Subcutaneous adipose tissue (tissue), 4 donors: ENCODE measurements around the gene PARVB. TPM values are rescaled to one million over a fixed set of nuclear protein-coding genes. Genes with fewer than 3 reads are reported as not detected.

Experiments
- total RNA-seq, 4 donors: library from RNA; depleted of rRNA; stranded (reverse); fragments of >200 nt; gene quantifications; one replicate each; pipeline ENCODE4 v1.1.0, GENCODE V29; 2016
- TF ChIP-seq, protein P1 (sequence below): fragments of 450-650 bp; IDR thresholded peaks from one replicate; pipeline ENCODE4 v1.5.1; 2016; ENCODE audit warnings: low read depth, mild to moderate bottlenecking, control low read depth, antibody characterized with exemption, moderate library complexity

PARVB gene
- total RNA-seq, 4 donors from 2014 or later = 47.8 to 175 (median 52.8) TPM

DNA sequence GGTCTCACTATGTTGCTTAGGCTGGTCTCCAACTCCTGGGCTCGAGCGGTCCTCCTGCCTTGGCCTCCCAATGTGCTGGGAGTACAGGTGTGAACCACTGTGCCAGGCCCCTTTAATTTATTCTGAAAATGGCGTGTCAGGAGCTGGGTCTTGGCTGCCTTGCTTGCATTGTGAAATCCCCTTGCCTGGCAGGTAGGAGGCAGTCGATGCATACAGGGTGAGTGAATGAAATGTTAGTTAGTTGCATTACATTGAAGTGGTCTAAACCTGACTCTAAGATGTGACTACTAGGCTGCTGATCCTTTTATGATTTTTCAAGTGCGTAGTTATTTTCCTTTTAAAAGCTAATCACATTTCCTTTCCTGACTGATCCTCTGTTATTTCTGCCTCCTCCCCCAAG, 42.9 kb downstream of the PARVB start:
- TF ChIP-seq, protein P1, sequence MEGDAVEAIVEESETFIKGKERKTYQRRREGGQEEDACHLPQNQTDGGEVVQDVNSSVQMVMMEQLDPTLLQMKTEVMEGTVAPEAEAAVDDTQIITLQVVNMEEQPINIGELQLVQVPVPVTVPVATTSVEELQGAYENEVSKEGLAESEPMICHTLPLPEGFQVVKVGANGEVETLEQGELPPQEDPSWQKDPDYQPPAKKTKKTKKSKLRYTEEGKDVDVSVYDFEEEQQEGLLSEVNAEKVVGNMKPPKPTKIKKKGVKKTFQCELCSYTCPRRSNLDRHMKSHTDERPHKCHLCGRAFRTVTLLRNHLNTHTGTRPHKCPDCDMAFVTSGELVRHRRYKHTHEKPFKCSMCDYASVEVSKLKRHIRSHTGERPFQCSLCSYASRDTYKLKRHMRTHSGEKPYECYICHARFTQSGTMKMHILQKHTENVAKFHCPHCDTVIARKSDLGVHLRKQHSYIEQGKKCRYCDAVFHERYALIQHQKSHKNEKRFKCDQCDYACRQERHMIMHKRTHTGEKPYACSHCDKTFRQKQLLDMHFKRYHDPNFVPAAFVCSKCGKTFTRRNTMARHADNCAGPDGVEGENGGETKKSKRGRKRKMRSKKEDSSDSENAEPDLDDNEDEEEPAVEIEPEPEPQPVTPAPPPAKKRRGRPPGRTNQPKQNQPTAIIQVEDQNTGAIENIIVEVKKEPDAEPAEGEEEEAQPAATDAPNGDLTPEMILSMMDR = no peak

DNA sequence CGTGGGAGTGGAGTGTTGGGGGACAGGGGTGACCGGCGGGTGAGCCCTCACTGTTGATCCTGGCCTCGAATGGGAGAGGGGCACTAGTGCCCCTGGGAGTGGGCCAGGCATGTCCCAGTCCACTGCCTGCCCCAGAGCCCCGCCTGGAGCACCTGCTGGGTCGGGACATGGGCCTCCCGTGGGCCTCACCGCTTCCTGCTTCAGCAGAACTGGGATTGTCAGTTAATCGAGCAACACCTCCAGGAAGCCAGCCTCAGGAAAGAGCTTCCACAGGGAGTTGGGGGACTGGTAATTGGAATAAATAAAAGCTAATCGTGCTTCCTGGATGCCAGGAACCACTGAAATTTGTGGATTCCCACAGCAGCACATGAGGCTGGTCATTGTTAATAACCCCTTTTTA, 43.8 kb downstream of the PARVB start:
- TF ChIP-seq, protein P1 = no peak

DNA sequence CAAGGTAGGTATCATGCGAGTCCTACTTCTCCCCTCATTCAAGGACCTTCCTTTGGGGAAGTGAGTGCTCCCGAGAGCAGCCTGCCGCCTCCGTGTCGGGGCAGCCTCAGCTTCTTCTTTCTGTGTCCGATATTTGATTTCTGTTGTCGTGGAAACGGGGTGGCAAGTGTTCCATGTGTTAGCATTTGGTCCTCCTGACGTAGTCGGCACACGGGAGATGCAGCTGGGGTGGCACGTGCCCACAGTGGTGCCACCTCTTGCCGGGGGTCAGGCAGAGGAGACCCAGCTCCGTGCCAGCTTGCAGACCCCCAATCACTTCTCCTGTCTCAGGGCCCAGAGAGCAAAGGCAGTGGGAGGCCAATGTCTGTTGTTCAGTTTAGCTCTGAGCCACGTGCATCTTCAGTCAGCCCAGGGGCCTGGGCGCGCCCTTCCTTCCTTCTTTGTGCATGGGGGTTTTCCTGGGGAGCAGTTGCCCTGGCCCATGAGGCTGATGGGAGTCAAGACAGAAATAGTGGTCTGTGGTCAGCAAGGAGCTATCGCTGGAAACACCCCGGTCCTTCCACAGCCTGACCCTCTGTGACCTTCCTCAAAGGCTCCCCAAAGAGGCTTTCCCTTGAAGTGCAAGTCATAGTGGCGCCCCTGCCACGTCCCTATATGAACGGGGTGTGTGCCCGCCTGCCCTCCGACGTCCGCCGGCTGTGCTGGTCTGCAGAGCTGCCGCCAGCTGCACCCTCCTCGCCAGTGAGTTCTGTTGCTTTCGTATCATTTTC, 44.5 kb downstream of the PARVB start:
- TF ChIP-seq, protein P1 = no peak

DNA sequence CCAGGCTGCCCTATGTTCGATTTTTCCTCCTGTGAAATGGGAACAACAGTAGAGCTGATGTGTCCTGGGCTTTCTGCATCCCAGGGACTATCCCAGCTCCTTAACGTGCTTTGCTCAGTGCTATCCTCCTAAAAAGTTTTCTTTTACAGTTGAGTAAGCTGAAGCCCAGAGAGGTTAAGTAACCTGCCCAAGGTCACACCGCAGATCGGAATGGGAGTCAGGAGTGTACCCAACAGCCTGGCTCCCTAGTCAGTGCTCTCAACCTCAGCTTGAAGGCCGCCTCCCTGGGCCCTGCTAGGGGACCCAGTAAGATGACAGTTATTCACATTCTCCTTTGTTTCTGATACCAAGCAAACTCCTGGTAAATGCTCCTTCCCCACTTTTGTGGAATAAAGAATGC, 45.9 kb downstream of the PARVB start:
- TF ChIP-seq, protein P1 = no peak

DNA sequence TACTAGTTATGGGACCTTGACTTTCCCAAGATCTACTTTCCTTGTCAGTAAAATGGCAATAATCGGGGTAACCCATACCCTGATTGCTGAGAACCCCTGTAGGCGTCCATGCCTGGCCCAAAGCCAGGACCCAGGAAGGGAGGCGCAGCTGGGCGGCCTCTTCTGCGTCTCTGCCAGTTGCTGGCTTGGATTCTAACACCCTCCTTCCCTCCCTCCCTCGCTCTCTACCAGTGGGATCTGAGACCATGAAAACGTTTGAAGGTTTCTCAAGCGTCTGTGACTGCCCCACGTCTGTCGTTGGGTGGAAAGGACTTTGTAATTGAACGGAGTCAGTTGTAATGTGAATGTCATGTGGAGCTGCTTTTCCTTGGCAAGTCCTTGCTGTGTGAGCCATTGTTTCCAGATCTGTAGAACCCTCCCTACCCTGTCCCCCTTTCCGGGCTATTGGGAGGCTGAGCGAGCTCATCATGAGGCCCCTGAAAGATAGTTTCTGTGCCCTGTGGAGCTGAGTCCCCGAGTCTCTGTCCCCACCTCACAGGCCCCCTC, 47.8 kb downstream of the PARVB start:
- TF ChIP-seq, protein P1 = no peak

DNA sequence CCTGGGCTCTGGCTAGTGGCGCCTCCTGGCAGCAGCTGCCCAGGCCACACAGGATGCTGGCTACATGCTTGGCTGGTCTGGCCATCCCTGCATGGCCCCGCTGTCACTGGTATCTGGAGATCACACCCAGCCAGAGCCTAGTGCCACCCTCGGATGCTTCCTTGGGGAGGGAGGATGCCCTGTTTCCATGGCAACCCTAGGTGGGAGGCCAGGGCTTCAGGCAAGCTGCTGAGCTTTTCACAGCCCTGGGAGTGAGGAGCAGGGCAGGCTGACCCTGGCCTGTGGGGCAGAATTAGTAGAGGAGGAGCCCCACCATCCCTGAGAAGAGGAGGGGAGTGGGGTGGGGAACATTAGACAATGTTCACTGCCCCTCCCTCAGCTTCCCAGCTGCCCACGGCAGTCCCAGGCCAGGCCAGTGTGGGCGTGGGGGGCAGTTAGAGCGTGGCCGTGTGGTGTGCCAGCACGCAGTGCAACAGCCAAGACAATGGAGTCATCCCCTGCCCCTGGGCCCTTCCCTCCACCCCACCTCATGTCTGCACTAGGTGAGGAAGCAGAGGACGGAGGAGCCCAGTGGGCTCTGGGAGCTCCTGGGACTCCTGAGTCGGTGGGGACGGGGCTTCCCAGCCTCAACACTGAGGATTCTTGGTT, 50.4 kb downstream of the PARVB start:
- TF ChIP-seq, protein P1 = no peak

DNA sequence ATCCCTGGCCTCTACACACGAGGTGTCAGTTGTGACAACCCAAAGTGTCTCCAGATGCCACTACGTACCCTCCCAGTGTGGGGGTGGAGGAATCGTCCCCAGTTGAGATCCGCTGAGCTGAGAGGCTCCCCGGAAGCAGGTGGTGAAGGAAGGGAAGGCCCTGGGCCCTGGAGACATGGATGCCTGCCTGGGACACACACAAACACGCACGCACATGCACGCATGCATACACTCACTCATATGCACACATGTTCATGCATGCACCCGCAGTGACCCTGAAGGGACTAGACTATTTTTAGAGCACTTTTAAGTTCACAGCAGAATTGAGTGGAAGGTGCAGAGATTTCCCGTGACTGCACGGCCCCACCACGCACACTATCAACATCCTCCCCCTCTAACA, 50.9 kb downstream of the PARVB start:
- TF ChIP-seq, protein P1 = no peak
